AG04449 (cell line): Measurements from ENCODE around the gene PRDM2.

Experiments
- CTCF ChIA-PET: fragments of 350-600 bp; formaldehyde crosslinking; extraction: SDS; loops from one replicate; lab custom pipeline; 2021; ENCODE audit warnings: antibody characterized with exemption; lab: Yijun Ruan, JAX
- POLR2A ChIA-PET: fragments of 400-600, 350-600 bp; formaldehyde crosslinking; extraction: SDS; loops from one replicate; lab custom pipeline; 2020; ENCODE audit warnings: antibody characterized with exemption, inconsistent platforms; lab: Yijun Ruan, JAX
- DNase-seq: peaks from one replicate; pipeline ENCODE4 v3.0.0-alpha.2; 2010; ENCODE audit warnings: low read depth, low spot score
- H3K4me3 ChIP-seq: 2 replicates; pipeline ENCODE4 v1.5.1; 2011; ENCODE audit warnings: low read depth, mild to moderate bottlenecking, control low read depth, low read length
- TF ChIP-seq, protein P1 (sequence below): IDR thresholded peaks from one replicate; pipeline ENCODE4 v1.5.1; 2011; ENCODE audit warnings: mild to moderate bottlenecking, moderate library complexity, low read length, control low read depth, inconsistent platforms; ENCODE audit not compliant: insufficient read depth; ENCODE audit errors: missing control alignments

The PRDM2 gene

DNA sequence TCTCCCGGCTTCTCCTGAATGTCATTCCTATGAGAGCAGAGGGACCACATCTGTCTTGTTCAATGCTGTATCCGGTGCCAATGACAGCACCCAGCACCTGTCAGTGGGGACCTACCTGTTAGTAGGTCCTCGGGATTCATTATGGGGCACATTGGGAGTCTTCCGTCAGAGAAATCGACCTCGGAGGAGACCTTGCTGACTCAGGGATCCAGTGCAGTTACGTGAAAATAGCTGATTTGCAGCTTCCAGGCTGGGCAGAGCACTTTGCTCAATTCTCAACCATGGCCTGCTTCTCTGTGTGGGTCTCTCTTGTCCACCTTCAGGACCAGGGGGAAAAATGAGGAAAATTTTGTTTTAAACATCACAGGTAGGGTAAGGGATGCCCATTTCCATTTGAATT is 130.2 kb downstream of the PRDM2 start:
- TF ChIP-seq, protein P1, sequence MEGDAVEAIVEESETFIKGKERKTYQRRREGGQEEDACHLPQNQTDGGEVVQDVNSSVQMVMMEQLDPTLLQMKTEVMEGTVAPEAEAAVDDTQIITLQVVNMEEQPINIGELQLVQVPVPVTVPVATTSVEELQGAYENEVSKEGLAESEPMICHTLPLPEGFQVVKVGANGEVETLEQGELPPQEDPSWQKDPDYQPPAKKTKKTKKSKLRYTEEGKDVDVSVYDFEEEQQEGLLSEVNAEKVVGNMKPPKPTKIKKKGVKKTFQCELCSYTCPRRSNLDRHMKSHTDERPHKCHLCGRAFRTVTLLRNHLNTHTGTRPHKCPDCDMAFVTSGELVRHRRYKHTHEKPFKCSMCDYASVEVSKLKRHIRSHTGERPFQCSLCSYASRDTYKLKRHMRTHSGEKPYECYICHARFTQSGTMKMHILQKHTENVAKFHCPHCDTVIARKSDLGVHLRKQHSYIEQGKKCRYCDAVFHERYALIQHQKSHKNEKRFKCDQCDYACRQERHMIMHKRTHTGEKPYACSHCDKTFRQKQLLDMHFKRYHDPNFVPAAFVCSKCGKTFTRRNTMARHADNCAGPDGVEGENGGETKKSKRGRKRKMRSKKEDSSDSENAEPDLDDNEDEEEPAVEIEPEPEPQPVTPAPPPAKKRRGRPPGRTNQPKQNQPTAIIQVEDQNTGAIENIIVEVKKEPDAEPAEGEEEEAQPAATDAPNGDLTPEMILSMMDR: no peak
- ChIA-PET CTCF (no interaction called here), POLR2A (no interaction called here)
- no peak overlapping the region for H3K4me3 ChIP-seq
- DNase-seq: no peak

DNA sequence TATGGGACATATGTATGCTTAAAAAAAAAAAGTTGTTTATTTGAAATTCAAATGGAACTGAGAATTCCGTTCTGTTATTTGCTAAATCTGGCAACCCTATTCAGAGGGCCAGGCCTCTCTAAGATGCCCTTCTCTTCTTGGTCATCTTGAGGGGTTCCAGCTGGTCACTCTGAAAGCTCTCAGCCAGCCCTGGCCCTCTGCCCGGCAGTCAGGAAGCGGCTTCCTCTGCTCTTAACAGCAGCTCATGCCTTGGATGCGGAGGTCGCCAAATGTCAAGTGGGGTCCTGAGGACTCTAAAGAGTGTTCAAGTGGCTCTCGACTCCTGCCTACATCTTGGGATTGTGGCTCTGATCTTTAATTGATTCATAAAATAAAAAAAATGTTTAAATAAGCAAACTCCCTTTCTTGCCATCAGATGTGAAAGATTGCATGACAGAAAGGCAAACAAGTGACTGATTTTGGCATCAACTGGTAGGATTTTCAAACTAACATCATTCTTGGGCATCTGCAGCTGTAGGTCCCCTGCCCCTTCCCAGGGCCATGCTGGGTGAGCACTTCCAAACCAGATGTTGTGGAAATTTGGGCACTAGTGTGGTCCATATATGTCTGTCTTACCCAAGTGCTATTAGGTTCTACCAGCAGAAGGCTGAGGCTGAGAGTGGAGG is 130.8 kb downstream of the PRDM2 start:
- ChIA-PET CTCF (no interaction called here), POLR2A (no interaction called here)
- H3K4me3 ChIP-seq: no peak overlapping the region
- TF ChIP-seq, protein P1: no peak
- no peak for DNase-seq

DNA sequence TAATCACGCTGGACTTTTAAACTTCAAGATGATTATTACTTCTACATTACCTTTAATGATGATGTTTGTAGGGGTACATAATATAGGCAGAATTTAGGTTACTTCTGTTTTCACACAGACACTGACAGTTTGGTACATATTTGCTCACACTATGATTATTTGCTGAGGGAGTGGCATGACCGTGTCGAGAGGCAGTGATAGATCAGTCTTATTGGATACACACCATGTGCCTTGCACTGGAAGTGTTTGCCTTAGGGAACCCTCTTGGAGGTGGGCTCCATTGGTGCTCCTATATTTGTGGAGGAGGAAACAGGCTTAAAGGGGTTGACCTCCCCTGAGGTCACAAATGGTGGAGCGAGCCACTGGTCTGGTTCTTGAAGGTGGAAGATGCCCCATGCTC is 132.1 kb downstream of the PRDM2 start:
- DNase-seq: no peak
- ChIA-PET POLR2A (no interaction called here), CTCF (no interaction called here)
- H3K4me3 ChIP-seq: no peak overlapping the region
- TF ChIP-seq, protein P1: no peak

DNA sequence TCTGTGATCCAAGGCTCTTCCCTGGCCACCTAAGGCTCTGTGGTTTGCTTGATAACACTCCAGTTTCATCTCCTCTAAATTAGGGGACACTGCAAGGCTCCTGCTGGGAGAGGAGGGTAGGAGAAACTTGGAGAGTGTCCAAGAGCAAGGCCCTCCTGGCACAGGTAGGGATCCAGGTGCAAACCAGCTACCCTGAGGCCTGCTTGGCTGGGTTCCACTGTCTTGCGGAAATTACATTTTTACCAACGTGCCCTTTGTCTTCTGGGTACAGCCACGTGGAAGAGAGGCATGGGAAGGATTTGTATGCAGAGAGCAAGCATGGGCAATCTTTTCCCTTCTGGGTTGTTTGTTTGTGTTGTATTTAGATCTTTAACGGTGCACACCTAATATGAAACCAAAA is 132.5 kb downstream of the PRDM2 start:
- no peak overlapping the region for H3K4me3 ChIP-seq
- ChIA-PET CTCF (no interaction called here), POLR2A (no interaction called here)
- TF ChIP-seq, protein P1: no peak
- DNase-seq: no peak

DNA sequence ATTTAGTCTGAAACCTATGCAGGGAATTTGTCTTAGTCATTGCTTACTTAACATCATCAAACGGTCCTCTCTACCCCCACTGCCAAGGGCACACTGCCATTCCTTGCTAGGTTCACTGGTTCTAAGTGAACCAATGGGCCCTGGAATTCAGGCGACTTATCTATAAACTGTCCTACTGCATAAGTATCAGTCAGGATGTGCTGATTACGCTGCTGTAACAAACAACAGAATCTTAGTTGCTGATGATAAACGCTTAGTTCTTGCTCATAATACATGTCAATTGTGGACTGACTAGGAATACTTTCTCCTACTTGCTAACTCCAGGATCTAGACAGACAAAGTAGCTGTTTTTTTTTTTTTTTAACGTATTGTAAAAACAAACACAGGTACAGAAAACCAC is 136.1 kb downstream of the PRDM2 start:
- ChIA-PET POLR2A (no interaction called here), CTCF (no interaction called here)
- TF ChIP-seq, protein P1: no peak
- no peak overlapping the region for H3K4me3 ChIP-seq
- no peak for DNase-seq

DNA sequence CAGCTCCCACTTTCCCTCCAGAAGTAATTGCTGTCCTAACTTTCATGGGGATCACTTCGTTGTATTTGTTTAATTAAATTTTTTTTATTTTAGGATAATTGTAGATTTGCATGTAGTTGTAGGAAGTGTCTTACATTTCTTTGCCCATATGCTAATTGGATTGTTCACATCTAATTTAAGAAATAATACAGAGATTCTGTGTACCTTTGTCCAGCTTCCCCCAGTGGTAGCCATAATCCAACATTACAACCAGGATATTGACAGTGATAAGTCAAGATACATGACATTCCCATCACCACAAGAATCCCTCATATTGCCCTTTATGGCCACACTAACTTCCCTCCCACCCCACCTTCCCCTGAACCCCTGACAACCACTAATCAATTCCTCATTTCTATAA is 136.6 kb downstream of the PRDM2 start:
- CTCF ChIA-PET: no interaction called here
- no peak overlapping the region for H3K4me3 ChIP-seq
- POLR2A ChIA-PET: no interaction called here

More for the DNA sequence above, 136.6 kb downstream of the PRDM2 start:
- no peak for DNase-seq
- TF ChIP-seq, protein P1: no peak
